GM19463 (cell line): Measurements from ENCODE around the gene MYBBP1A.

Source experiments
- ATAC-seq: cut with Tn5 transposase; IDR thresholded peaks from one replicate; pipeline ENCODE4 v1.9.1; 2021; ENCODE audit warnings: mild to moderate bottlenecking, moderate library complexity; ENCODE audit not compliant: unreplicated experiment

Gene MYBBP1A

GRCh38 chr17:4551796-4552525, 3.2 kb downstream of the MYBBP1A start:
- ATAC-seq: no peak

- ATAC-seq: no peak
Measured at GRCh38 chr17:4551141-4551540, 4.0 kb downstream of the MYBBP1A start.

GRCh38 chr17:4550534-4551039, 4.6 kb downstream of the MYBBP1A start:
- ATAC-seq: no peak

- no peak for ATAC-seq
Measured at GRCh38 chr17:4549781-4550533, 5.2 kb downstream of the MYBBP1A start.

- no peak for ATAC-seq
Measured at GRCh38 chr17:4548721-4549531, 6.3 kb downstream of the MYBBP1A start.

GRCh38 chr17:4548061-4548461, 7.1 kb downstream of the MYBBP1A start:
- ATAC-seq: no peak

- ATAC-seq: no peak
Measured at GRCh38 chr17:4547118-4547906, 7.9 kb downstream of the MYBBP1A start.

GRCh38 chr17:4545217-4545951, 9.8 kb downstream of the MYBBP1A start:
- ATAC-seq: no peak

GRCh38 chr17:4544951-4545216, 10.3 kb downstream of the MYBBP1A start:
- ATAC-seq: no peak

- no peak for ATAC-seq
Measured at GRCh38 chr17:4544135-4544950, 10.8 kb downstream of the MYBBP1A start.

GRCh38 chr17:4543557-4544026, 11.6 kb downstream of the MYBBP1A start:
- no peak for ATAC-seq

- no peak for ATAC-seq
Measured at GRCh38 chr17:4542726-4543191, 12.4 kb downstream of the MYBBP1A start.

- ATAC-seq: no peak
Measured at GRCh38 chr17:4542003-4542725, 13.0 kb downstream of the MYBBP1A start.

GRCh38 chr17:4541328-4542002, 13.7 kb downstream of the MYBBP1A start:
- no peak for ATAC-seq

- ATAC-seq: no peak
Measured at GRCh38 chr17:4540687-4541327, 14.4 kb downstream of the MYBBP1A start.

GRCh38 chr17:4540224-4540651, 14.9 kb downstream of the MYBBP1A start:
- no peak for ATAC-seq

- ATAC-seq: no peak
Measured at GRCh38 chr17:4539576-4540223, 15.5 kb downstream of the MYBBP1A start.
